GM19438 (cell line): Measurements from ENCODE around the gene ERBB4.
"Not testable (repeated sequence)": the region's sequence is repeated elsewhere in the genome, so short reads cannot be mapped to it uniquely, and the experiment has no call there.

Source experiments
- ATAC-seq: cut with Tn5 transposase; IDR thresholded peaks from one replicate; pipeline ENCODE4 v1.9.1; 2021; ENCODE audit warnings: low read depth; ENCODE audit not compliant: unreplicated experiment

Gene ERBB4

DNA sequence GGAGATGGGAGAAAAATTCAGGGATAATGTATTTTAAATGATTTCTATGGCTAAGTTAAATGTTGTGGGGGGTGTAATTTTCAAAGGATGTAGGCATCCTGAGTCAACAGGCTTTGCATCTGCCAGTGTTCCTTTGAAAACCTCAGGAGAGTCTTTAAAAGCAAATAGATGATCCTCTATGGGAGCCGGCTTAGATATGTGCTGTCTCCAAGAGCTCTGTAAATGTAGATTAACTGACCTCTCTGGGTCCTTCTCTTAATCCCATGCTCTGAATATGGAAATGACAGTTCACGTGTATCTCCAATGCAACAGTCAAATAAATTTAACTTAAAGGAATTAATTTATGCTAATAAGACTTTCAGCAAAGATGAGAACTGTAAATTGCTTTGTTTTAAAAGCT is 292.7 kb downstream of the ERBB4 start:
- ATAC-seq = no peak

DNA sequence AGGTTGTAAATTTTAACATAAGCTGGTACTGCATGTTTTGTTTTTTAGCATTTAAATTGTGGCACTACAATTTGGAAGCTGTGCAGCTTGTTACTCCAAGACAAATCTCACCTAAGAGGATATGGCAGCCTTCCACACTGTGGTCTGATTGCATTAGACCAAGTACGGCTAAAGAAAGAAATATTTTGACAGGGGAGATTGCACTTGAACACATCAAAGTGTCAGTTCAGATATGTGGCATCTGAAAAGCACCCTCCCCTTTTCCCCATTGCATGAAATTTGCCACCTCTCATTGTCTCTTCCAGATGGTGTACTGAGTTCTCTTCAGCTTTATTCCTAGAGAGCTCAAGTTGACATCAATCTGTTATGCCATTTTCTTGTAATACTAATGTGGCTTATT is 295.9 kb downstream of the ERBB4 start:
- no peak for ATAC-seq

DNA sequence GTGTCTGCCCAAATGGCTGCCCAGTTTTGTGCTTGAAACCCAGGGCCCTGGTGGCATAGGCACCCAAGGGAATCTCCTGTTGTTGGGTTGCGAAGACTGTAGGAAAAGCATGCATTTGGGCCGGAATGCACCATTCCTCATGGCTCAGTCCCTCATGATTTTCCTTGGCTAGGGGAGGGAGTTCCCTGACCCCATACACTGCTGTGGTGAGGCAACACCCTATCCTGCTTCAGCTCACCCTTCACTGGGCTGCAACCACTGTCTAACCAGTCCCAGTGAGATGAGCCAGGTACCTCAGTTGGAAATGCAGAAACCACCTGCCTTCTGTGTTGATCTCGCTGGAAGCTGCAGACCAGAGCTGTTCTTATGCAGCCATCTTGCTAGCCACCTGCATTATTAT is 300.4 kb downstream of the ERBB4 start:
- ATAC-seq = not testable (repeated sequence)

DNA sequence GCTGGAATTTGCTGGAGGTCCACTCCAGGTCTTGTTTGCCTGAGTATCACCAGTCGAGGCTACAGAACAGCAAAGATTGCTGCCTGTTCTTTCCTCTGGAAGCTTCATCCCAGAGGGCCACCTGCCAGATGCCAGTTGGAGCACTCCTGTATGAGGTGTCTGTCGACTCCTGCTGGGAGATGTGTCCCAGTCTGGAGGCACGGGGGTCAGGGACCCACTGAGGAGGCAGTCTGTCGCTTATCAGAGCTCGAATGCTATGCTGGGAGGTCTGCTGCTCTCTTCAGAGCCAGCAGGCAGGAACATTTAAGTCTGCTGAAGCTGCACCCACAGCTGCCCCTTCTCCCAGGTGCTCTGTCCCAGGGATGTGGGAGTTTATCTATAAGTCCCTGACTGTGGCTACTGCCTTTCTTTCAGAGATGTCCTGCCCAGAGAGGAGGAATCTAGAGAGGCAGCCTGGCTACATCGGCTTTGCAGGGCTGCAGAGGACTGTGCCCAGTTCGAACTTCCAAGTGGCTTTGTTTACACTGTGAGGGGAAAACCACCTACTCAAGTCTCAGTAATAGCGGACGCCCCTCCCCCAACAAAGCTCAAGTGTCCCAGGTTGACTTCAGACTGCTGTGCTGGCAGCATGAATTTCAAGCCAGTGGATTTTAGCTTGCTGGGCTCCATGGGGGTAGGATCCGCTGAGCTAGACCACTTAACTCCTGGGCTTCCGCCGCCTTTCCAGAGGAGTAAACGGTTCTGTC is 301.1 kb downstream of the ERBB4 start:
- no peak for ATAC-seq

DNA sequence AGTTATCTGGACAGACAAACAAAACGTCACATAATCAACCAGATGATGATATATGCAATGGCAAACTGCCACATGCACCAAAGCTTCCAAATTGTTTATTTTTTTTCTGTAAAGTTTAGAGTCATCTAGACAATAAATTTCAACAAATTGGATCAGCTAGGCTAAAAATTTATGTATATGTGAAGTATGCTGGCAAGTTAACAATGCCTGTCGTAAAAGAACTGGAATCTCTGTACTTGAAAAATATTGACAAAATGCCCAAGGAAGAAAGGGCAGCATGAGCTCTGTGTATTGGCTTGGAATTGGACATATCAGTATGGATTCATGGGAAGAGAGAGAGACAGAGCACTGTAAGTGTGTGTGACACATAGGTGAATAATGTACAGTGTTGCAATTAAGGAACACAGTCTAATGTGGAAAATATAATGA is 309.8 kb downstream of the ERBB4 start:
- no peak for ATAC-seq

DNA sequence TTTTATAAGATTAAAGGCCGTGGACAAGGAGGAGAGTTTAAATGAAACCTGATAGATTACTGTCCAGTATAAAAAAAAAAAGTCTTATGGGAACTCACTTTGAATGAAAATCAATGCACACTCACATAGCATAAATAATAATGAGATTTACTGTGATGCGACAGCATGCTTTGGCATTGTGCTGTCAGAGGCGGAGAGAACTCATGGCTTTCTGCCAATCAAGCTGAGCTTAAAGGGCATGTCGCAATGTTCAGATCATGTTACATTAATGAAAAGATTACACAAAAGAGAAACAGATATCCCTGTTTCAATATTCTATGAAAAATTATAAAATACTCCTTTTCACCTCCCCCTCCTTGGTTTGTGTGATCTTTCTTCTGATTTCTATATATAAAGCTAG is 310.8 kb downstream of the ERBB4 start:
- ATAC-seq = no peak

DNA sequence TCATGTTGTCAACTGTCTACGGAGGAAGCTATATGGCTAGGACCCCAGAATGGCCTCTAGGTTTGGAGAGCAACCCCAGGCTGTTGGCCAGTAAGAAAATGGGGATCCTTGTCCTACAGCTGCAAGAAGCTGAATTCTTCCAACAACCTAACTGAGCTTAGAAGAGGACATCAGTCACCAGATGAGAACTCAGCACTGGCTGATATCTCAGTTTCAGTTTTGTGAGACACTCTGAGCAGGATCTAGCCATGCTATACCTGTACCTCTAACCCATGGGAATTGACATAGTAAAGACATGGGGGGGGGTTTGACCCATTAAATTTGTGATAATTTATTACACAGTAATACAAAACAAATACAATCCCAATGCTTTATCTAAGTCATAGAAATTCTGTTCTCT is 312.5 kb downstream of the ERBB4 start:
- no peak for ATAC-seq

DNA sequence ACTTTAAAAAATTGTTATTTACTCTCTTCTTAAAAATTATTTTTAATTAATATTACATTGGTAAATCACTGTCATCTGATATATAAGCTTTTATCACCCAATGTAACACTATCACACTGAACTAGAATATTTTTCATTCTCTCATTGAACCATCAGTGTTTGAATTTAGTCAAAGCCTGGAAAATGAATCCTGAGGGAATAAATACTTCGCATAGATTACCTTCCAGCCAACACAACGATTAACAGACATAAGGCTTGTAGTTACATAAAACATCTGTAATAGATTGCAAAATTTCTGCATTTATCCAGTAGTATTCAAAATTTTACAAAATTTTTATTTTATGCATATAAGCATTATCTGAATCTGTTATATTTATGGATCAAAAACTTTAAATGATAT is 314.9 kb downstream of the ERBB4 start:
- no peak for ATAC-seq

DNA sequence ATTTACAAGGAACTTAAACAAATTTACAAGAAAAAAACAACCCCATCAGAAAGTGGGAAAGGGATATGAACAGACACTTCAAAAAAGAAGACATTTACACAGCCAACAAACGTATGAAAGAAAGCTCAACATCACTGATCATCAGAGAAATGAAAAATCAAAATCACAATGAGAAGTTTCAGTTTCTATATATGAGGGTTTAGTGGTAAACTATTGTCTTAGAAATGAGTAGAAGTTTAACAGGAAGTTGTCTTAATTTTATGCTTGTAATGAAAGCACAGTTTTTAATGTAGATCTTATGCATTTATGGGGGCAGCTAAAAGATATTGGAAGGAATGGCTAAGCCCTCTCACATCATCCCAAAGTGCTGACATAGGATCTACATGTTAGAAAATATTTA is 325.4 kb downstream of the ERBB4 start:
- ATAC-seq = no peak

DNA sequence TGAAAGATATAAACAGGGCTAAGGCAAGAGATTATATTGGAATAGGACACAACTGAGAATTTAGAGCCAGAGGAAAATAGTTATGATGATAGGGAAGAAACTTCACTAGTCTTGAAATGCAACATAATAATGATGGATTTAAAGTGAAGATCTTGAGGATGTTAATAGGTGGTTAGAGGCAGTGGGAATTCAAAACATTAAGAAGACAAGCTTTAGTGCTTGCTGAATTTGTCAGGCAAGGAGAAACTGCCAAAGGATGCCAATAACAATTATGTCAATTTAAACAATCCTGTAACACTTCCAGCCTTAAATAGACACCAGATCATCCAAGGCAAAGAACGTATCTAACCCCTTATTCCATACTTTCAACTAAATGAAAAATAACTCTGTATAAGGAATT is 330.1 kb downstream of the ERBB4 start:
- ATAC-seq = no peak

DNA sequence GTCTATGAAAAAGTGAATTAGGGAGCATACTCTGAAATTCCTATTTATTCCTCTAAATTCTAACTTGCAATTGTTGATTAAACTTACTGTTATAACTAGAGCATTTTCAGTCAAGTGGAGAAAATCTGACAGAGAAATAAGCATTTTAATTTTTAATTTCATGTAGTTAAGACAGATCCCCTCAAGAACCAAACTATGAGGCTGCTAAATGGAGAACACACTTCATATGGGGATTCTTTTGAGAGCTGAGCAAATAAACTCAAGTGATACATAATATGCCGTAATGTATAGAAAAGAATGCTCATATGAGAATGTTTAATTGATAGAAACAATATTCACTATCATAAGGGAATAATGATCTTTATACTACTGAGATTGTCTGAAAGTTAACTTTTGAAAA is 340.8 kb downstream of the ERBB4 start:
- no peak for ATAC-seq

DNA sequence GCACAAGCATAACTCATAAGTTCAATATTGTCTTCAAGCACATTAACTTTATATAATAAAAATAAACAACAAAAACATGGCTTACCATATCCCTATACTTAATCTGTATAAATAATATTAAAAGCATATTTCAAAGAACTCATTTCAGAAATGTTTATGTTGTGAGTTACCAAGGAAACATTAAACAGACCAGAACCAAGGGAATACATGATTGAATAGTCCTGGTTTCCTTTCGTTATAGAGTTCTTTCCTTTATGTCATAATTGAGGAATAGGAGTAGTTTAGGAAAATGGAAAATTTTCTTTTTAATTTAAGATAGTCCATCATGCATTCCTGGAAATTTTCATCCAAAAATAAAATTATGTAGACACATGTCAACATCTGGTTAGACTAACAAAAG is 343.0 kb downstream of the ERBB4 start:
- no peak for ATAC-seq

DNA sequence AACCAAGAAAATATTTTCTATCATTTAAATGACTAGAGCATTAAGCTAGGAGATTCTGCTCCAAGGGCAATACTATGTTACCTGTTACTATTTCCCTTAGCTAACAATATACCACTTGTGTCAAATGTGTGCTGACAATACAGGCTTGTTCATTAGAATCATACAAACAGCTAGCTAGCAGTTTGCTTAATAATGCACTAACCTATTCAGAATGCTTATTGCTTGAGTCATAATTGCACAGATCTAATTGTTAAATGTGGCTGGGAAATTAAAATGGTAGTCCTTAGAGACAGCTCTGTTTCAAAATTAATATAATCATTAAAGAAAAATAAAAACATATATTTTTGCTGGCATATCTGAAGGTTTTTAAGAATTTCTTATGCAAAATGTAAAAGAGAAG is 344.2 kb downstream of the ERBB4 start:
- ATAC-seq = no peak

DNA sequence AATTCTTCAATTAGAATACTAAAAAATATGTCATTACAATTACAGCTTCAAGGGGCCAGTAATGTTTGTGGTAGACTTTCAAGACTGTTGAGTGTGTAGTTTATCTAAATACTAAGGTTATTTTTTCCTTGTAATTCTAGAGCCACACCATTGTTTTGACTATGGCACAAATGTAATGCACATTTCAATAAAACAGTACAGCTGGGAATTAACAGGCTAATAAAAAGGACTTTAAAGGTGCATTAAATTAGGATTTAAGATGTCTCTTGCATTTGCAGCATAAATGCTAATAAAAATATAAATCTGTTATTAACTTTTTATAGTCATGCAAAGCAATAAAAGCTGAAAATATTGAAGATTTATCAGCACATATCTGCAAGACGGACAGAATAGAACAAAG is 344.8 kb downstream of the ERBB4 start:
- no peak for ATAC-seq

DNA sequence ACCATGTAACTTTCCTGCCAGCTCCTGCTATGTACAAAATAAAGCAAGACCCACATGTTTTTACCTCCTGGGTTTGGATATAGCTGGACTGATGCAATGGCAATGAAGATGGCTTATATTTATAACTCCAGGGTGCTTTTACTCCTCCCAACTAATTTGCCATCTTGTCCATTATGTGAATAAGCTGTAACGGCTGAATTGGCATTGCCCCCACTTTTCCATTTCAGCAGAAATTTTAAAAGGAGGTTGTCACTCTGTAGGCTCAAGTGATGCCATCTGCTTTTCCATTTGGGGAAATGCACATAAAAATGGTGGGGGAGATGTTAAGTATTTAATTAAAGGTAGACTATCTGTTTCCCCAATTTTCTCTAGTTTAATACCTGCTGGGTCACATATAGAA is 345.5 kb downstream of the ERBB4 start:
- no peak for ATAC-seq

DNA sequence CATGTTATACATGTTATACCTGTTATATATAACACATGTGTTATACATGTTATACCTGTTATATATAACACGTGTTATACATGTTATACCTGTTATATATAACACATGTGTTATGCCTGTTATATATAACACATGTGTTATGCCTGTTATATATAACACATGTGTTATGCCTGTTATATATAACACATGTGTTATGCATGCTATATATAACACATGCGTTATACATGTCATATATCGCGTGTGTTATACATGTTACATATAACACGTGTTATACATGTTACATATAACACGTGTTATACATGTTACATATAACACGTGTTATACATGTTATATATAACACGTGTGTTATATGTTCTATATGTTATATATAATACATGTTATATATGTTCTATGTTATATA is 347.2 kb downstream of the ERBB4 start:
- ATAC-seq = not testable (repeated sequence)

DNA sequence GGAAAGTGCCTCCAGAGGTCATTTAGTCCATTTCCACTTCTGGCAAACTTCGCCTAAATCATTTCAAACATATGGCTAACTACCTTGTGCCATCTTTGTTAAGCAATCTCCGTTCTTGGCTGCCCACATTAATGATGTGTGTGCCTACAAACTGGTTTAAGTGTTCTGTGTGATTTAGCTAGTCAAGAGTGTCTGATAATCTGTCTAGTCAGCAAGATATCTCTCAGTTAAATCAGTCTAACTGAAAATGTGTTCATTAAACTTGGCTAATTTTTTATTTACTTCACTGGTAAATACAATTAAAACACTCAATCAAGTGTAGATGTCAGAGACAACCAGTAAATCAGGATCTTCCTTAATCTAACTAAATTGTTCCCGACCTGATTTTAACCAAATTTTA is 352.4 kb downstream of the ERBB4 start:
- ATAC-seq = no peak

DNA sequence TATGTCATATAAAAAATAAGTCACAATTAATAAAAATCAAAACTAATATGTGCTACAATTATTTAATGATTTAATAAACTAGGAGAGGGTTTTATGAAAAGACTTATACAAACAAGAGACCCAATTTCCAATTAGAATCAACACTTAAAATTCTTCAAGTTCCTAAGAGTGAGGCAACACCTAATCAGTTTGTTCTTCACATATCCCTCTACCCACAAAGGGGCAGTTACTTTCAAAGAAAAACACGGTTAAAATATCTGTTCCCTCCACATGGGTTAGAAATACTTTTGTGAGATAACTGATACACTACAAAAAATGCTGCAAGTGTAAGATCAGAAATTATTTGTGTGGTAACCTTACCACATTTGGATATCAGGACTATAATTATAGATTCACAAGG is 357.0 kb downstream of the ERBB4 start:
- no peak for ATAC-seq

DNA sequence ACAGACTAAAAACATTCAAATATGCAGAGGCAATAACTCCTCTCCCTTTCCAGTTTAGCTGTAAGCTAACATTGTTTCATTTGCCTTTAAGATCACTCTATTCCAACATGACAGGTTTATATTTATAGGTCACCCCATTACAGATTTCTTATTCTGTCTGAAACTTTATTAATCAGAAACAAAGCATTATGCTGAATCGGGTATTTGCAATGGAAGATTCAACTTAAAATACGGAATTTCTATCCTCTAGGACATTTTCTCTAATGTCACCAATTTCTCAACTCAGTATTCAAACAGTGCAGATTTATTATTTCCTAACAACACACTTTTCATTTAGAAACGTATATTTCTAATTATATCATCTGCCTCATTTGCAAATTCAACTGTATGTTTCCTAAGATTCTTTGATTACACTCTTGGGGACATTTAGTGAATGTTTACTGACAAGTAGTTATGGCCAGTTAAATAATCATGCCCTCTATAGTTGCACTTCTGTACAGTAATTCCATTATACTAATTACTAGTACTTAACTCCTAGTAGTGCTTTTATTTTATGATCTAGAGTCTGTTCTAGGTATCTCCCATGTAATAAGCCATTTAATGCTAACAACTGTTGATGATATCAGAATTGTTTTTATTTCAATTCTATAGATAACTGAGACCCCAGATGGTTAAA is 358.1 kb downstream of the ERBB4 start:
- no peak for ATAC-seq

DNA sequence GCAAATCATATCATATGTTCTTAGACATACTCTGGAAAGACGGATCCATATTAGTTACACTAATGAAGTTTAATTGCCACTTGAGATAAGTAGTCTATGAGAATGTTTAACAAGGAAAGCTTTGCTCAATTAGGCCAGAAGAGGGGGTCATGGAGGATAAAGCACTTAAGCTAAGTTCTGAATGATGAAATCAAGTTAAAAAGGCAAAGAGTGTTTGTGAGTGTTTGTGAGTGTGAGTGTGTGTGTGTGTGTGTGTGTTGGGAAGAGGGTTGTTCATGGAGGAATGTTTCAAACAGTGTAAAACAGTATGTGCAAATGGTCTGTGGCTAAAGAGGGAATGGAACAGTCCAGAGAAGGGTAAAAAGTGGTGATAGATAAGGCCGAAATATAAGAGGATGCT is 360.9 kb downstream of the ERBB4 start:
- ATAC-seq = no peak

DNA sequence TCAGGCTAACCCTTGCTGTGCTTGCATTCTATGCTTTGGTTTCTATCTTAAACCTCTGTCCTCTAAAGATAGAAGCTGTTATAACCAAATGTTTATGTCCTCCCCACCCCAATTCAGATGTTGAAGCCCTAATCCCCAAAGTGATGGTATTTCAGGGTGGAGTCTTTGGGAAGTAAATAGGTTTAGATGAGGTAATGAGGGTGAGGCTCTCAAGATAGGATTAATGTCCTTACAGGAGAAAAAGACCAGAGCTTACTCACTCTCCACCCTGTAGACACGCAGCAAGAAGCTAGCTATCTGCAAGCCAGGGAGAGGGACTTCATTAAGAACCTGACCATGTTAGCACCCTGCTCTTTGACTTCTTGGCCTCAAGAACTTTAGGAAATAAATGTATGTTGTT is 362.5 kb downstream of the ERBB4 start:
- no peak for ATAC-seq

DNA sequence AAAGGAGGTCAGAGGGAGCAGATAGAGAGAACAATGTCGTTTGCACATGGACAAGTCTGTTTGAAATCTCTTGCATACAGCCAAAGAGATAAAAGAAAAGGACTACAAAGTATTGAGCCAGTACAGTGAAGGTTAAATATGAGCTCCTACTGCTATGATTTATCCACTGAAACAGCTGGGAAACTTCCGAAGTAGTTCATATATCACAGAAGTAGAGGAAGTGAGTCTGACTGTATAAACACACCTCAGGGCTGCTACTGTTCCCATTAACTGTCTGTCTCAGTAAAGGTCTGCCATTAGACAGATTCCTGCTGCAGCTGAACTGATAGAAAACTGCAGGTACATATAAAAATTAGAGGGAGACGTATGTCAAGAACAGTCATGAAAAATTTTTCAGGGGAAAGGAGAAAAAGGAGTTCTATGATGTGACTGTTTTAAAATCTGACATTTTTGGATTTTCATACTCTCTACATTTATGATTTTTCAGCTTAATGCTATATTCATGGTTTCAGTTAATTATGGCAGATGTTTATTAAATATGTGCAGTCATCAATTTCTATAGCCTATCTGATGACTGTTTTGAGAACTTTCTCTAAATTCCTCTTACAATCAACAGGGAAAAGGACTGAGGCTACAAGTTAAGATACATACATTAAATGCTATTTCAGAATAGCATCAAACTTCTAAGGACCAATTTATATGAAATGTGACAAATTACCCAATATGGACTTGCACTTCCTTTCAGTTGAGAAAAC is 364.7 kb downstream of the ERBB4 start:
- ATAC-seq = no peak
